Right lobe of liver (tissue), 6 donors: ENCODE data around the gene ATP10A. TPM values are rescaled to one million over a fixed set of nuclear protein-coding genes. Genes with fewer than 3 reads are reported as not detected.
A peak's percentile ranks its signal among the peaks of the same experiment; 100 is the strongest.

Source experiments
- ATAC-seq, 4 donors: fragments of 200-7000 bp; cut with Tn5 transposase; one replicate each; pipeline ENCODE4 v1.9.1; 2020; ENCODE audit warnings: mild to moderate bottlenecking in 4 of 4, moderate library complexity in 4 of 4
- DNase-seq, 3 donors: peaks; one replicate each; pipeline ENCODE4 v3.0.0-alpha.2; 2020
- H3K27ac ChIP-seq, 3 donors: fragments of 200-600 bp; one replicate each; pipeline ENCODE4 v1.8.0; 2022
- H3K27me3 ChIP-seq, 2 donors: fragments of 200-600 bp; one replicate each; pipeline ENCODE4 v1.8.0; 2022
- H3K36me3 ChIP-seq, 4 donors: fragments of 200-600 bp; sonication (generic) in 1 of 4; one replicate each; pipeline versions ENCODE4 v1.5.1 to v1.8.0; 2017 to 2022; ENCODE audit warnings: control low read depth in 1 of 4
- H3K4me1 ChIP-seq, 4 donors: fragments of 200-600 bp; sonication (generic) in 1 of 4; one replicate each; pipeline versions ENCODE4 v1.5.1 to v1.8.0; 2017 to 2022; ENCODE audit warnings: control low read depth in 1 of 4
- H3K4me3 ChIP-seq, 3 donors: fragments of 200-600 bp; one replicate each; pipeline ENCODE4 v1.8.0; 2022
- H3K9me3 ChIP-seq, 4 donors: fragments of 200-600 bp; sonication (generic) in 1 of 4; one replicate each; pipeline versions ENCODE4 v1.5.1 to v1.8.0; 2017 to 2022; ENCODE audit warnings: control low read depth in 1 of 4
- CTCF ChIP-seq, 4 donors: fragments of 200-600 bp in 3 of 4; fragments of 450-650 bp in 1 of 4; IDR thresholded peaks; one replicate each; pipeline versions ENCODE4 v1.5.1 to v1.8.0; 2016 to 2022; ENCODE audit warnings: antibody characterized with exemption in 4 of 4, mild to moderate bottlenecking in 2 of 4
- POLR2A ChIP-seq: fragments of 450-650 bp; IDR thresholded peaks from one replicate; pipeline ENCODE4 v1.6.1; 2017; ENCODE audit warnings: antibody characterized with exemption, mild to moderate bottlenecking
- WGBS: methylation state at CpG from one replicate; pipeline ENCODE4 v1.1.6; 2018; ENCODE audit warnings: low coverage, low lambda C conversion rate; ENCODE audit not compliant: insufficient coverage; ENCODE audit errors: missing lambda C conversion rate; 5-methylcytosine and 5-hydroxymethylcytosine counted together
- intact Hi-C, 2 donors: fragments of 100-400 bp; cut with DNase I; formaldehyde crosslinking; loops; one replicate each; pipeline versions ENCODE4 v1.11.2 to v1.14.1; 2022
- total RNA-seq, 6 experiments: library from RNA; depleted of rRNA in 2 of 6; stranded (reverse); fragments of >200 nt in 2 of 6; fragmentation: NEBNext Ultra II Directional in 3 of 6; extraction: Animal tissue kit (Norgen Biotek cat#: 25700) in 3 of 6; gene quantifications; one replicate each; pipeline versions ENCODE4 v1.1.0 to v1.2.4, GENCODE V29; 2016 to 2023
- donor health status: DM: no; HTN: yes; CAD: no.
- donor health status: DM: no; HTN: no; CAD: no.
- donor health status: DM: no; HTN: no; CAD: no.
- donor health status: DM: no; HTN: yes; CAD: no.
- donor health status: DM: no; HTN: yes; CAD: no.

Gene ATP10A
- total RNA-seq, 6 experiments from 2014 or later, result 0.15 to 1.00 (median 0.34) TPM

GRCh38 chr15:25712192-25712960, 150.8 kb downstream of the ATP10A start:
- WGBS, result 51% methylated on average over 6 of the region's 9 CpGs
- DNase-seq (peak in 1 of 3 donors; percentile 32), ATAC-seq (no peak)
- H3K27me3 ChIP-seq, result no peaks in the 10 kb centered on the region
- no peak overlapping the region for H3K27ac ChIP-seq
- no peak for TF ChIP-seq CTCF (IDR thresholded peaks at IDR 0.05)
- TF ChIP-seq POLR2A, result no peak
- intact Hi-C loops, result no loop called here
- H3K4me3 ChIP-seq, result no peak overlapping the region
- no peaks in the 10 kb centered on the region for H3K9me3 ChIP-seq
- no peaks in the 10 kb centered on the region for H3K4me1 ChIP-seq
- H3K36me3 ChIP-seq, result no peaks in the 10 kb centered on the region

- WGBS, result 59% methylated on average over 6 of the region's 8 CpGs
- no peaks in the 10 kb centered on the region for H3K36me3 ChIP-seq
- TF ChIP-seq CTCF (IDR thresholded peaks at IDR 0.05) (no peak), POLR2A (no peak)
- intact Hi-C loops, result no loop called here
- no peaks in the 10 kb centered on the region for H3K4me1 ChIP-seq
- no peak for ATAC-seq
- H3K27me3 ChIP-seq, result no peaks in the 10 kb centered on the region
- no peaks in the 10 kb centered on the region for H3K9me3 ChIP-seq
- peak in 1 of 3 donors; percentile 27 for DNase-seq
- no peak overlapping the region for H3K27ac ChIP-seq
- H3K4me3 ChIP-seq, result no peak overlapping the region
Observed at GRCh38 chr15:25711691-25712090, 151.4 kb downstream of the ATP10A start.

GRCh38 chr15:25711164-25711563, 152.0 kb downstream of the ATP10A start:
- DNase-seq, result no peak
- Histone ChIP-seq H3K4me1 (no peaks in the 10 kb centered on the region), H3K27ac (no peak overlapping the region), H3K36me3 (no peaks in the 10 kb centered on the region), H3K4me3 (no peak overlapping the region), H3K9me3 (no peaks in the 10 kb centered on the region), H3K27me3 (no peaks in the 10 kb centered on the region)
- intact Hi-C loops, result no loop called here
- ATAC-seq, result no peak
- TF ChIP-seq CTCF (IDR thresholded peaks at IDR 0.05) (no peak), POLR2A (no peak)
- 29% methylated on average over 3 of the region's 9 CpGs for WGBS

- Histone ChIP-seq H3K27ac (no peak overlapping the region), H3K4me3 (no peak overlapping the region), H3K9me3 (no peaks in the 10 kb centered on the region), H3K36me3 (no peaks in the 10 kb centered on the region), H3K27me3 (no peaks in the 10 kb centered on the region), H3K4me1 (no peaks in the 10 kb centered on the region)
- intact Hi-C loops, result no loop called here
- no peak for TF ChIP-seq POLR2A
- peak; percentile 45 to 66 (median 57) for TF ChIP-seq CTCF (IDR thresholded peaks at IDR 0.05)
- 27% methylated on average over 2 of the region's 10 CpGs for WGBS
- DNase-seq (peak in 2 of 3 donors; percentile 64 to 67), ATAC-seq (peak; percentile 71 to 82 (median 75))
Observed at GRCh38 chr15:25710184-25710583, 152.9 kb downstream of the ATP10A start.
